ENCODE measurements around the gene COLGALT1. TPM values are rescaled to one million over a fixed set of nuclear protein-coding genes. Genes with fewer than 3 reads are reported as not detected.

The COLGALT1 gene
- total RNA-seq, 1 experiment from 2014 or later, result 48.5 TPM

- Histone ChIP-seq H2BK12ac (ENCODE audit: insufficient read length, low read depth, low read length) (no peak overlapping the region), H3K4me2 (ENCODE audit: insufficient read depth, insufficient read length, low read length) (no peak overlapping the region), H2BK120ac (ENCODE audit: low read depth, low read length, poor library complexity, severe bottlenecking) (no peak overlapping the region), H2AFZ (ENCODE audit: low read length) (no peak overlapping the region), H3T11ph (ENCODE audit: low read length) (no peak overlapping the region), H4K20me1 (ENCODE audit: control insufficient read depth, insufficient read depth, insufficient read length) (no peaks in the 10 kb centered on the region), H3K9ac (ENCODE audit: extremely low read depth, insufficient read length, low read length) (no peak overlapping the region), H4K8ac (replicated peaks; ENCODE audit: insufficient read length, low read depth, low read length) (no peak overlapping the region), H2BK20ac (ENCODE audit: low read depth, low read length, poor library complexity, severe bottlenecking) (no peak overlapping the region), H3K23me2 (ENCODE audit: insufficient read length, low read depth, low read length, poor library complexity, severe bottlenecking) (no peaks in the 10 kb centered on the region), H3K23ac (ENCODE audit: insufficient read length, low read depth, low read length) (no peak overlapping the region), H3K9me3 (ENCODE audit: control insufficient read depth, low read depth, low read length) (no peaks in the 10 kb centered on the region), H3K18ac (ENCODE audit: insufficient read length, low read depth, low read length) (no peak overlapping the region), H3K4me1 (ENCODE audit: insufficient read depth, low read length) (no peaks in the 10 kb centered on the region), H2BK5ac (ENCODE audit: insufficient read length, low read length) (no peak overlapping the region), H2AK5ac (ENCODE audit: insufficient read length, low read length) (no peak overlapping the region), H3K56ac (ENCODE audit: insufficient read length, low read depth, low read length) (no peak overlapping the region), H2BK15ac (ENCODE audit: low read depth, low read length) (no peak overlapping the region), H4K5ac (ENCODE audit: insufficient read length, low read depth, low read length) (no peak overlapping the region), H3K4ac (ENCODE audit: low read depth, low read length) (no peak overlapping the region), H3K27me3 (ENCODE audit: insufficient read depth, low read length) (no peaks in the 10 kb centered on the region), H3K14ac (ENCODE audit: insufficient read depth, low read length) (no peak overlapping the region), H3K27ac (ENCODE audit: insufficient read length, low read depth, low read length) (no peak overlapping the region), H4K91ac (ENCODE audit: insufficient read length, low read depth, low read length) (no peak overlapping the region), H3K79me2 (ENCODE audit: insufficient read depth, low read length) (no peaks in the 10 kb centered on the region; the same call in 1 of the 2 replicates), H3K79me1 (ENCODE audit: insufficient read depth, low read depth, low read length, poor library complexity, severe bottlenecking) (no peaks in the 10 kb centered on the region)
- Mint-ChIP-seq H3K4me1 (no peaks in the 10 kb centered on the region), H3K27me3 (ENCODE audit: low read depth) (no peaks in the 10 kb centered on the region), H3K36me3 (ENCODE audit: insufficient read depth in 1 of 3, low read depth in 3 of 3) (peaks cover 11 to 35% (median 31%) of the 10 kb centered on the region in 3 experiments; a peak in 6 of 7 replicates), H3K9me3 (no peaks in the 10 kb centered on the region), H3K27ac (peak overlapping the region in 2 of 3 experiments; percentile 40 to 71; a peak in 2 of 7 replicates), H3K4me3 (no peak overlapping the region)
- DNase-seq, result no peak
- no peak for TF ChIP-seq CTCF (conservative IDR thresholded peaks at IDR 0.05)
- WGBS (ENCODE audit: extremely low coverage, insufficient read length, low lambda C conversion rate), result no CpG with 5 or more reads among the region's 11 CpGs
Observed at GRCh38 chr19:17562561-17562960, 7.1 kb downstream of the COLGALT1 start.
